M059J (cell line): Measurements from ENCODE around the gene WNT16. TPM values are rescaled to one million over a fixed set of nuclear protein-coding genes. Genes with fewer than 3 reads are reported as not detected.

ENCODE experiments used
- DNase-seq: peaks from one replicate; pipeline ENCODE4 v3.0.0-alpha.2; 2012; ENCODE audit warnings: low read depth
- total RNA-seq: library from RNA; depleted of rRNA; stranded (reverse); fragments of >200 nt; shearing (Covaris generic); gene quantifications from 2 replicates; pipeline ENCODE4 v1.2.3, GENCODE V29; 2014

WNT16 gene
- total RNA-seq, 1 experiment from 2014 or later, result 0.17 TPM

DNA sequence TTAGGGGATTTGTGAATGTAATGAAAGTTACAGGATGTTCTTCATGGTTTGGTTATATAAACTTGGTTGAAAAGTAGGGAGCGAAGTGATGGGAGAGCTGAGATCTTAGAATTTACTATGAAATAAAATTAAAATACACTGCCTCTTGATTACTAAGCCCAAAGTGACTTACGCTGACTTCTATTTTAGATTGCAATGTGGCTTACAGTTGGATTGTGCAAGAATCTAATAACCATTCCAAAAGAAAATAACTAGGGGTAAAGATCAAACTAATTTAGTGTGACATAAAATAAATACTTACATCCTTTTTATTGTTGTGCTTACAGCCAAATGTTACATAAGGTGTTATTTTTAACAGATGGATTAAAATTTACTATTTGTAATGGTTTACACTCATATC, 15.3 kb downstream of the WNT16 start:
- no peak for DNase-seq

DNA sequence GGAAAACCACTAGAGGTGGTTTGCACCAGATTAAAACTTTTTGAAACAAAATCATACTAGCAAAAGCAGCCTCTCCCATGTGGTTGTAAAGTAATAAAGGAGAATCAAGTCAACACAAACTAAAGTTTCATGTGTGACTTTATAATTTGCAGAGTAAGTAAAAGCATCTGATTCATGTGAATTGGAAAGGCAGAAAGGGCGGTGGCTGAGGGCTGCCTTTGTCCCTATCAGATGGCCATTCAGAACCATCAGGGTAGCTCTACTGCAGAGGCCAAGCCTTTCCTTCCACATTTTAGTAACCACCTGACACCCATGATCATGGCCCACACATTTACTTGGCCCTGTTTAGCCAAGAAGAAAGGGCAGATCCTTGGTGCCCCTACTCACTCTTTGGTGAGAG, 15.7 kb downstream of the WNT16 start:
- DNase-seq, result no peak

DNA sequence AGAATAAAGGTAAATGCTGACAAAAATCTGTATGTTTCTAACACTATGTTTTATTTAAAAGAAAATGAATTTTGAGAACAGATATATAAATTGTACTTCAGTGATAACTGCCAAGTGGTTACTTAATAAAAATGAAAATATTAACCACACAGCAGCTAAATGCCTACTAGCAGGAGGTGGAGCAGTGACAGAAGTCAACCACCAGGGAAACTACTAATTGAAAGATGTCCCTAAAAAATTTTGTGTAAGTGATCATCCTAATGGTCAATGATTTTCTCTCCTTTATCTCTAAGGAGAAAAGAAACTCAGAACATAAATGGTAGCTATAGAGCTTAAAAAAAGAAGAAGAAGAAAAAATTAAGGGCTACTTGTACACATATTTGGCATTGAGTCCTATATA, 22.9 kb downstream of the WNT16 start:
- DNase-seq, result no peak

DNA sequence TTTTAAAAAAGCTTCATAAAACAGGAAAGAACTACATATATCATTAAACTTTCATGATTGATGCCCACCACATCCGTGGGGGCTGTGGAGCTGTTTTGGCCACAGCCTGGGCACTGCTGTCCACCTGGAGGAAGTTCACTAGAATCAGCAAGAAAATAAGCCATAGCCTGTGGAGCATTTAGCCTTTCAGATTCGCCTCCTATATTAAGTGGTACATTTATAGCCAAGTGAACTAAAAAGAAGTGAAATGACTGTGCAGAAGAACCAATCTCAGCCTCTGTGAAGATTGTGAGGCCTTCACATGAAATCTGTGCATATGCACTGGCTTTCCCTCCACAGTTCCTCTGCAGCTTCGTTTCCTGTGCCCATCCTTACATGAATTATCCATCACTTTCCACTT, 23.5 kb downstream of the WNT16 start:
- DNase-seq, result no peak

DNA sequence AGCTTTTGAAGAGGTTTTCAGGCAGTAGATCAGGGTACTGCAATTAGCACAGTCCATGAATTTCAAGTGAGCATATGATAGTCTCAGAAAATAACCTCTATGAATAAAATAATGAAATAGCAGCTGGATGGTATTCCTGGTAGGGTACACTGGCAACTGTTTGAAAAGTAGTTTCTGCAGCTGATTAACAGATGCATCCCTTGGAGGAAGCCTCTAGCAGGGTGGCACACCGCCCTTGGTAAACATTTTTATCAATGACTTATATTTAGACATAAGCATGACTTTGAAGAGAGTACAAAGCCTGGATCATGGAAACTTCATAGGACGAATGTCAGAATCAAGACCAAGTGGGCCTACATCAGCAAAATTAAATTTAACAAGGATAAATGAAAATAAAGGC, 26.8 kb downstream of the WNT16 start:
- DNase-seq, result no peak

DNA sequence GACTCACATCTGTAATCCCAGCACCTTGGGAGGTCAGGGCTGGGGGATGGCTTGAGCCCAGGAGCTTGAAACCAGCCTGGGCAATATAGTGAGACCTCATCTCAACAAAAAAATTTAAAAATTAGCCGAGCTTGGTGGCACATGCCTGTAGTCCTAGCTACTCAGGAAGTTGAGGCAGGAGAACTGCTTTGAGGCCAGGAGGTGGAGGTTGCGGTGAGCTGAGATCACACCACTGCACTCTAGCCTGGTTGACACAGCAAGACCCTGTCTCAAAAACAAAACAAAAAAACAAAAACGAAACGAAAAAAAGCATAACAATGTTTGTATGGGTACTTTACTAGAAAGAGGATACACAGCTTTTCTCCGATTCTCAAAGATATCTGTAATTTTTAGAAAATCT, 31.8 kb downstream of the WNT16 start:
- DNase-seq, result no peak

DNA sequence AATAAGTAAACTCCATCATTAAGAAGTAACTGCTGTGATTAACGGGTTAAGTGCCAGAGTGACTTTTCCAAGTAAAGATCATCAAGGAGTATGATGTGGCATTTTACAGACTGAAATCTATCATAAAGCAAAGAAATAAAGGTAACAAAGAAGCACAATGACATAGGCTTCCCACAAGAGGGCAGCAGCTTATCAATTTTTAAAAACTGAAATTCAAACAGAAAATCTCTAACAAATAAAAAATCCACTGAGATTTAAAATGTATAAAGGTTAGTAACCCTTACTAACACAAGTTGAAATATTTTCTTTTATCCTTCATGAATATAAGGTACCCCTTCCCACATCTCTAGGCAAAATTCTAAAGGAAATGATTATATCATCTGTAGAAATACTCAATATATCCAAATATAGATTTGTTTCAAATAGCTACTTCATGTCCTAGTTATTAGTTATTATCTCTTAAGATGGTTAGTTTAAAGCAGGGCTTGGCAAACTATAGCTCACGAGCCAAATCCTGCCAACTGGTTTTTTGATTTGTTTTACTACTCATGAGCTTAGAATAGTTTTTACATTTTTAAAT, 38.1 kb downstream of the WNT16 start:
- DNase-seq, result peak; percentile 37

DNA sequence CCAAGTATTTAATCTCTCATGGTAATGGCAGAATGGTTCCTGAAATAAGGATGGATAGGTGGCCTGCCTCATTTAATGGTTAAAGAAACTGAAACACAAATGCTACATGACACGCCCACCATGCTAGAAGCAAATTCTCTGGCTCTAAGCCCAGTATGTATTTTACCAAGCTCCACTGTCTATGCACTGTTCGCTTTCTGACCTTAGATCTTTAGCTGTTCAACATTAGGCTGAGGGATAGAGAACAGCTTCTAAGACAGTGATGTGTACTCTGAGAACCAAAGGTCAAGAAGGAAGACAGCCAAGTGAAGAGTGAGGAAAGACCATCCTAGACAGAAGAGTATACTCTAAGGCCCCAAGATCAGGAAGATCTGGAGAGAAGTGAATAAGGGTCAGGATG, 40.7 kb downstream of the WNT16 start:
- peak; percentile 32 for DNase-seq

DNA sequence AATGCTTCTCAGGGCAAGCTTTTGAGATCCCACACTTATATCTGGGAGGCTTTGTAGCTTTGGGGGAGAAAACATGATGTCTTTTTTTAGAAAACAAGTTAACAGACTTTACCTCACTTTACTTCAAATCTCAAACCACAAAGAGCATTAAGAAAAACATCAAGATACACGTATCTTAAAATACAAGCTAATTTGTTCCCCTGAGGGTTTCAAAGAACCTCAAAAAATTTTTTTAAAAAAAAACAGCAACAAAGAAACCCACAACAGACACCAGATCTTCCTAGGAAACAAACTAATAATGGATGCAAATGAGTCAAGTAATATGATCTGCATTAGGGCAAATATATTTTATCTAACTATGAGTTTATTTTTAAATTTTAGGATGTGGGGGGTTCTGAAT, 42.6 kb downstream of the WNT16 start:
- DNase-seq, result no peak

DNA sequence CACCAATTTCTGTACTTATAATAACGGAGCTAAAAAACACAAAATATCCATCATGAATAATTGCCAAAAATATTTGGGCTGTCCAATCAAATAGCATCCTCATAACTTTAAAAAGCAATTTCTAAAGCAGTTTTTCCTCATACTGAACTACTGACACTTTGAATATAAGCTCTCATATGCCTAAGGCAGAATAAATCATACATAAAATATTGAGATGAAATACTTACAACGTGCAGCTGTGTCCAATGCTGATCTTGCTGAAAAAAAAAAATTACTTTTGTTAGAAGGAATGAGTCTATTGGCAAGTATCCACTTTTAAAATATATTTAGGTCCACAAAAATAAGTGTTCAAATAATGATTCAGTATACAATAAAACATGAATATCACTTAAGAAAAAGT, 43.1 kb downstream of the WNT16 start:
- no peak for DNase-seq

DNA sequence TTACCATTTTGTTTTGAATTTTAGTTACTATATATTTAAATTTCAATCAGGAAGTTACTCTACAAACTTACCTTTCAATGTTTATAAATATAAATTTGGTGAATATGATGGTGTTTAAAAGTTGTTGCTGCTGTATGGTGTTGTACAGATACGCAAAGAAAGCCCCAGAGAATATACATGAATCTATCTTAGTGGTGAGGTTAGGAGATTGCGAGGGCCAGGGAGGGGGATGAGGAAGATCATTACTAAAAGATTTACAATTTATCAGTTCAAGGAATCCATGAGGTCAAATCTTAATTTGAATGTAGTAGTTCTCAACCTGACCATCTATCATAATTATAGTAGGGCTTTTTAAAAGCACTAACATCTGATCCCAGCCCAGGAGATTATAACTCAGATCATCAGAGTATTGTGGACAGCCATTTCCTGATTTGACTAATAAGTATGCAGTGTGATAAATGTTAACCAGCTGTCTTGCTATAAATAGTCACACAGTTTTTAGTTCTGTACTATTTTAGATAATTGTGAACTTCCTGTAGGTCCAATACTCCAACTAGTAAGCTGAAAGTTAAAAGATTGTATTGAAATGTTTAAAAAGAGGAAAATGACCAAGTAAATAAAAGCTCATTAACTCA, 43.7 kb downstream of the WNT16 start:
- DNase-seq, result peak; percentile 19

DNA sequence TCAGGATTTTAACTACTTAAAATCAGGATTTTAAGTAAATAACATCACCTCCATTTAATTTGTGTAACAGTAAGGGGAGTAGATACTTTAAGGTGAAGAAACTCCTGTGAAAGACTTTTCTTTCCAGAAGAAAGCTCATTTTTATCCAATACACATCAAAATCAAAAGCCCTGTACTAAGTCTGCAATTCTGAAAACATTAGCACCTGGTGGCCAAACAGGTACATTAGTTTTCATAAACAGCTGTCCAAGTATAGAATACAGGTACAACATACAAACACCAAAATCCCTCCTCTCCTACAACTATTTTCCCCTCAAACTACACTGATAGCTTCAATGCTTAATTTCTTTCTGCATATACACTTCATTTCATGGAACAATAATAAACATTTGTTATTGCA, 44.4 kb downstream of the WNT16 start:
- no peak for DNase-seq

DNA sequence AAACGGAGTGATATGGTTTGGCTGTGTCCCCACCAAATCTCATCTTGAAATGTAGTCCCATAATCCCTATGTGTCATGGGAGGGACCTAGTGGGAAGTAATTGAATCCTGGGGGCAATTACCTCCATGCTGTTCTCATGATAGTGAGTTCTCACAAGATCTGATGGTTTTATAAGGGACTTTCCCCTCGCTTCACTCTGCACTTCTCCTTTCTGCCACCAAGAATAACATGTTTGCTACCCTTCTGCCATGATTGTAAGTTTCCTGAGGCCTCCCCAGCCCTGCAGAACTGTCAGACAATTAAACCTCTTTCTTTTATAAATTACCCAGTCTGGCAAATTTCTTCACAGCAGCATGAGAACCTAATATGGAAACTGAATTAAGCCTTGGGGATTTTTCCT, 48.2 kb downstream of the WNT16 start:
- DNase-seq, result no peak

DNA sequence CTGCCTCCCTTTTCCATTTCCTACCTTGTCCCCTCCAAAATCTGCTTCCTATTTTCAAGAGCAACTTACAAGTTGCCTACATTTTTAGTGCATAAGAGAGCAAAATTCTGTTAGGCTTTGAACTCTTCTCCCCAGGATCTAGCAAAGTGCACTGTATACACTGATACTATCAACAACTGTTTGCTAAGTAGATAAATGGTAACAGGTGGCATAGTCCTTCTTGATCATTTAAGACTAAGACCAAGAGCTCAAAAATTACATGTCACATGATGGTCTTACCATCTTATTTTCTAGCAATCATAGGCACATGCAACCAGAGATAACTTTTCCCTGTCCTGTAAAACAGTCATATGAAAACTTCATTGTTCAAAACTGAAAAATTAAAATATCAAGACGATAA, 51.1 kb downstream of the WNT16 start:
- no peak for DNase-seq

DNA sequence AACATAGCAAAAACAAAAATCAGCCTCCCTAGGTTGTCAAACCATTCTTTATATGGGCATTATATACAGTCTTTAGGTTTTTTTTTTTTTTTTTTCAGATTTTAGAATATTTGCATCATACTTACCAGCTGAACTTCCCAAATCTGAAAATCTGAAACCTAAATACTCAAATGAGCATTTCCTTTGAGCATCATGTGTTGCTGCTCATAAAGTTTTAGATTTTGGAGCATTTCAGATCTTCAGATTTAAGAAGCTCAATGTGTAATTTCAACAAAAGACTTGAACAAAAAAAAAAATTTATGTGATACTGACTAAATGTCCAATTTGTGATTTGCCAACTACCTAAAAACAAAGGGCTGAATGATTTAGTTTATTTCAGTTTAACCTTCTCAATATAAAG, 53.7 kb downstream of the WNT16 start:
- DNase-seq, result no peak

DNA sequence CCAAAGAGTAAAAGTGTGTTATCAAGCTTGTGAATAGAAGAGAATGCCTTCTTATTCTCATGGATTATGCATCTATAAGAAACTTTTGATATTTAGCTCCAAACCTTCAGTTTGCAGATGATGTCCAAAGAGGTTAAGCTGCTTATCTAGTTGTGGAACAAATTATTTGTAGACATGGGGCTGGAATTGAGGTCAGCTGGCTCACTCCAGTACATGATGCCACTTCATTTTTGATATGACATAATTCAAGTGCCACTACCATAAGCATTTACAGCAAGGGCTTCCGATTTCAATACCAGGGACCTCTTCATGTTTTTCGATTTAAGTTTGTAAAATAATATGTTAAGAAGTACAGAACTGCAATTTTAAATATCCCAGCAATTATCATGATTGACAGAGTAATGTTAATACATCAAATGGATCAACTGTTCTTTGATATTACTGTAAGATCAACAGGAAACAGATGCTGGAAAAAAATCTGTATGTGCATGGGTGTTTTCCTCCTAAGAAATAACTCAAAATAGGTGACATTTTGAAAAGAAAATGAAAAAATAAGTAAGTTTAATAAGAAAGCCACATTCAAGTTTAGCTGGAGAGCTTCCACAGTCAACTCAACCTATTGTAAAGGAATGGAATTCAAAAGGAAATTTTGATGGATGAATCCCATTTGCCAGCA, 54.6 kb downstream of the WNT16 start:
- no peak for DNase-seq

DNA sequence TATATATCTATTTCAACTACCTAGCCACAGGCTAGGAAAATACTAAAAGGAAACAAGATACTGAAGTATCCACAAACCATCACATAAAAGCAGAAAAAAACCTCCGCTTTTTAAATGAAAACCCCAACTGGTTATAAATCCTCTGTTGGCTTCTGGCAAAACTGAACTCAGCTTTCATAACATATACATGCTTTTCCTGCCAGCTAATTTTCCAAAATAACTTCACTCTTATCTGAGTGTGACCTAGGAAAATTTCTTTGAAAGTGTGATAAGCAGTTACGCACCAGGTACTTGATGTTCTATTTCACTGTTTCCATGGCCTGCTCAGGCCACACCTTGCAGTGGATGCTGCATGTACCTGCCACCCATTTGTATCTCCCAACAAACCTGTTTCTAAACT, 55.5 kb downstream of the WNT16 start:
- DNase-seq, result no peak

DNA sequence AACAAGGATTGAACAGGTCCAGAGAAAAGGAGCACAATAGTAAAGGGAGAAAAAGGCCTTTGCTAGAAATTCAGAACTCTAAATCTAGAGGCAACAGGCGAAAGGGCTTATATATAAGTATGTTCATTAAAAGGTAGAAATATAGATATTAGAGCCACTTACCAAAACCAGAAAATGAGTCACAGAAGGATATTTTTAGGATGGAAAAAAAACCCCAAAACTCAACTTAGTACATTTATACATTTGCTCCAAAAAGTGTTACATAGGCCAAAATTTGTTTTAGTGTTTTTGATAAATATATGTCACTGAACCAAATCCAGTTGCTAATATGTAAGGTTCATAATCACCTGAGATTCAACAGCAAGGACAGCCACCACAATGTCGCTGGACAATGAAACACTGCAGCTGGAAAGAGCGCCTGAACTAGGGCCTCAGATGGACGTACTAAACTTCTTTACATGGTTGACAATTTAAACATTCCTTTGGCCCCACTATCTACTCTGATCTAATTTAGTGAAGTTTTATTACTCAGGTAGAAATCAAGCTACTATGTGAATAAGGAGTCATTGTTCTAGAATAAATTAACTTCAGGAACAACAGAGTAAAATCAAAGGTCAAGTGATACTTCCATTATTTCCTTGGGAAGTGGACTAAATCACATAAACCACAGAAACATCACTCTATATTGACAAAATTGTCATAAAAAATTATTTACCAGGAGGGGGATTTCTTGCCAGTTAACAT, 56.4 kb downstream of the WNT16 start:
- DNase-seq, result no peak

DNA sequence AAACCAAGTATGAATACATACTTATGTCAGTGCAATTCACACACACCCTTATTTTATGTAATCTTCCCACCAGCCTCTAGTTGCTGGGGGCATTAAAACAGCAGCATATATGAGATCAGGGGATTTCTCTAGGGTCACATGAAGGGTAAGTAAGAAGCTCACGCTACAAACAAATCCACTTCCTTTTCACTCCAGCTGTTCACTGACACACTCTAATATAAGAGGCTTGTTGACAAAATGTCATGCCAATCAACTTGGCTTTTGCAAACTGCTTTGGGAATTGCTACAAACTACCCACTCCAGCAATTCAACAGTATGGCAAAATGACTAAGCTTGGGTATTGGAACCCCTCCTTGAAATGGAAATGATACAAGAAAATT, 57.0 kb downstream of the WNT16 start:
- DNase-seq, result no peak

DNA sequence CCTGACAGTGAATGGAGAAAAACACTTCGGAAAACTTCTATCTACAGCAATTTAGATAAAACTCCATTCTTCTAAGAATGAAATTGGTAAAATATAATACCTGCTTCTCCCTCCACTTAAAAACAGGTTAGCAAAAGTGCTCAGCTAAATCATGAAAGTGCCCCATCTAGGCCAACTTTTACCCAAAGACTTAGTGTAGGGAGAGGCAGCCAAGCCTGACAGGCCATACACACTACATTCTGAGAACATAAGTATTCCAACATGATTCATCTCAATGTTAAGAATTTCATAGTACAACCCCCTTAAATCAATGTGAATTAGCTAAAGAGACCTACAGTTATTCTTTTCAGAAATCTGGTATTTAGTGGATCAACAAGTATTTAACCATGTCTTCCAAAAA, 60.1 kb downstream of the WNT16 start:
- DNase-seq, result no peak

DNA sequence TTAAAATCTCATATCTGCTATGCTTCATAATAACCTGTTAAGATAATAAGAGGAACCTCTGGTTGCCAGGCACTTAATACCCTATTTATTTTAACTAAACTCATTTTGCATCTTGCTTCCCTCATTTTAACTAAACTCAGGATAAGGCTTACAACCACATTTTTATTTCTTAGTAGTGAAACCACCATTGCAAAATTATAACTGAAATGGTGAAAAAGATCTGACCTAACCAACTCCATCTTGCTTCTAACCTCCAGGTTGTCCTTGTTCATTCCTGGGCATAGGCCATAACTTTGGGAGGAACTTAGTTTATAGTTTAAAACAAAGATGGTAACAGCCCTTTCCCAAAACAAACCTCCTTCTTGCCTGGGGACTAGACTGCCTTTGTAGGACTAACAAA, 61.3 kb downstream of the WNT16 start:
- DNase-seq, result no peak

DNA sequence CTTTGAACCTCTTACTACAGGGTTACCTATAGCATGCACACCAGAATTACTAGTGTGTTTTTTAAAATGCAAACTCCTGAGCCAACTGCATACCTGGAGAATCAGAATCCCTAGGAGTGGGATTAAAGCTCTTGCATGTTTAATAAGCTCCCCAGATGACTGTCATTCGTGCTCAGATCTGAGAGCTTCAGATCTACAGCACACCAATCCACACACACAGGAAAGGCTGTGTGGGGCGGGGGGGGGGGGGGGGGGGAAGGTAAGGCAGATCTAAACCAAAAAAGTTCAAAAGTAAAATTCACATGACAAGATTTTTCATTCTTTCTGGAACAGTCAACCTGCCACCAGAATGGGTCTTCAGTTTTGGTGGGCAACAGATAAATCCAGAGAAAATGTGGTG, 61.8 kb downstream of the WNT16 start:
- DNase-seq, result no peak
